Adrenal gland (tissue), 5 donors: ENCODE measurements around the gene CPD.

Source experiments
- CTCF ChIP-seq, 6 experiments: fragments of 450-650 bp in 4 of 6; fragments of 200-600 bp in 2 of 6; sonication (generic) in 1 of 6; IDR thresholded peaks; 1 replicate in 5 of 6; 2 replicates in 1 of 6; pipeline versions ENCODE4 v1.5.1 to v1.8.0; 2016 to 2021; ENCODE audit warnings: antibody characterized with exemption in 6 of 6, mild to moderate bottlenecking in 2 of 6, moderate library complexity in 1 of 6
- POLR2A ChIP-seq, 2 donors: fragments of 450-650 bp; IDR thresholded peaks; one replicate each; pipeline ENCODE4 v1.6.1; 2017; ENCODE audit warnings: antibody characterized with exemption in 2 of 2, mild to moderate bottlenecking in 2 of 2, moderate library complexity in 1 of 2
- donor health status: DM: no; HTN: no; CAD: no.

- TF ChIP-seq CTCF (IDR thresholded peaks at IDR 0.05) = no peak
- no peak for TF ChIP-seq POLR2A (IDR thresholded peaks at IDR 0.05)
These were observed 98.0 kb downstream of the CPD start for GRCh38 chr17:30476726-30477082.
